SK-N-SH treated with all-trans-retinoic acid at 6 μM for 48 hours (cell line): ENCODE measurements around the gene DET1.

Experiments
- ATAC-seq: fragments of 200-7000 bp; cut with Tn5 transposase; 3 replicates; pipeline ENCODE4 v1.9.1; 2020; ENCODE audit warnings: mild to moderate bottlenecking, moderate library complexity
- ARNTL ChIP-seq: fragments of 450-650 bp; formaldehyde crosslinking; IDR thresholded peaks from 2 replicates; pipeline ENCODE4 v1.5.0; 2020; ENCODE audit warnings: low read depth, mild to moderate bottlenecking, moderate library complexity, borderline replicate concordance
- CSDC2 ChIP-seq: fragments of 250-450 bp; sonication (Bioruptor Pico); IDR thresholded peaks from 2 replicates; pipeline ENCODE4 v1.5.0; 2020; ENCODE audit warnings: mild to moderate bottlenecking, moderate library complexity
- ESRRG ChIP-seq: fragments of 250-450 bp; sonication (Bioruptor Pico); IDR thresholded peaks from 2 replicates; pipeline ENCODE4 v1.6.1; 2021; ENCODE audit warnings: mild to moderate bottlenecking
- GLIS3 ChIP-seq: fragments of 250-450 bp; sonication (Bioruptor Pico); IDR thresholded peaks from 2 replicates; pipeline ENCODE4 v1.5.0; 2020; ENCODE audit warnings: mild to moderate bottlenecking, moderate library complexity
- ISL1 ChIP-seq: fragments of 250-450 bp; sonication (Bioruptor Pico); IDR thresholded peaks from 2 replicates; pipeline ENCODE4 v2.1.2; 2022; ENCODE audit warnings: mild to moderate bottlenecking, moderate library complexity
- OSR1 ChIP-seq: fragments of 250-450 bp; sonication (Bioruptor Pico); IDR thresholded peaks from 2 replicates; pipeline ENCODE4 v1.8.0; 2022; ENCODE audit warnings: moderate library complexity, mild to moderate bottlenecking, inconsistent platforms
- RARB ChIP-seq: fragments of 250-450 bp; sonication (Bioruptor Pico); IDR thresholded peaks from 2 replicates; pipeline ENCODE4 v1.8.0; 2021; ENCODE audit warnings: mild to moderate bottlenecking, moderate library complexity
- SNAI2 ChIP-seq: fragments of 250-450 bp; sonication (Bioruptor Pico); IDR thresholded peaks from 2 replicates; pipeline ENCODE4 v1.5.0; 2020; ENCODE audit warnings: mild to moderate bottlenecking, moderate library complexity
- ZC3H10 ChIP-seq: fragments of 250-450 bp; sonication (Bioruptor Pico); IDR thresholded peaks from 2 replicates; pipeline ENCODE4 v1.5.1; 2021; ENCODE audit warnings: mild to moderate bottlenecking, moderate library complexity
- ZFP3 ChIP-seq: fragments of 250-450 bp; sonication (Bioruptor Pico); IDR thresholded peaks from 2 replicates; pipeline ENCODE4 v1.5.0; 2020; ENCODE audit warnings: mild to moderate bottlenecking, moderate library complexity
- ZFP30 ChIP-seq: fragments of 450-650 bp; formaldehyde crosslinking; IDR thresholded peaks from 2 replicates; pipeline ENCODE4 v1.5.0; 2022; ENCODE audit warnings: mild to moderate bottlenecking, moderate library complexity
- ZNF565 ChIP-seq: fragments of 450-650 bp; formaldehyde crosslinking; conservative IDR thresholded peaks from 2 replicates; pipeline ENCODE4 v1.5.0; 2020; ENCODE audit warnings: low read depth, mild to moderate bottlenecking, moderate library complexity
- ZNF70 ChIP-seq: fragments of 450-650 bp; formaldehyde crosslinking; IDR thresholded peaks from 2 replicates; pipeline ENCODE4 v1.5.0; 2020; ENCODE audit warnings: mild to moderate bottlenecking, moderate library complexity
- ZNF8 ChIP-seq: fragments of 450-650 bp; formaldehyde crosslinking; IDR thresholded peaks from 2 replicates; pipeline ENCODE4 v1.5.0; 2020; ENCODE audit warnings: mild to moderate bottlenecking, moderate library complexity
- TF ChIP-seq, protein P1 (sequence below): fragments of 250-450 bp; sonication (Bioruptor Pico); IDR thresholded peaks from 2 replicates; pipeline ENCODE4 v1.5.0; 2020; ENCODE audit warnings: mild to moderate bottlenecking, moderate library complexity
- TF ChIP-seq, protein P2 (sequence below): fragments of 250-450 bp; sonication (Bioruptor Pico); IDR thresholded peaks from 2 replicates; pipeline ENCODE4 v1.8.0; 2021; ENCODE audit warnings: low read depth, mild to moderate bottlenecking, moderate library complexity, borderline replicate concordance
- TF ChIP-seq, protein P3 (sequence below): fragments of 250-450 bp; sonication (Bioruptor Pico); IDR thresholded peaks from 2 replicates; pipeline ENCODE4 v1.8.0; 2020; ENCODE audit warnings: mild to moderate bottlenecking, moderate library complexity, borderline replicate concordance
- TF ChIP-seq, protein P4 (sequence below): fragments of 250-450 bp; sonication (Bioruptor Pico); IDR thresholded peaks from 2 replicates; pipeline ENCODE4 v1.5.1; 2021; ENCODE audit warnings: mild to moderate bottlenecking, moderate library complexity
- TF ChIP-seq, protein P5 (sequence below): fragments of 250-450 bp; sonication (Bioruptor Pico); IDR thresholded peaks from 2 replicates; pipeline ENCODE4 v1.5.1; 2020; ENCODE audit warnings: low read depth, mild to moderate bottlenecking, moderate library complexity

DET1 gene

DNA sequence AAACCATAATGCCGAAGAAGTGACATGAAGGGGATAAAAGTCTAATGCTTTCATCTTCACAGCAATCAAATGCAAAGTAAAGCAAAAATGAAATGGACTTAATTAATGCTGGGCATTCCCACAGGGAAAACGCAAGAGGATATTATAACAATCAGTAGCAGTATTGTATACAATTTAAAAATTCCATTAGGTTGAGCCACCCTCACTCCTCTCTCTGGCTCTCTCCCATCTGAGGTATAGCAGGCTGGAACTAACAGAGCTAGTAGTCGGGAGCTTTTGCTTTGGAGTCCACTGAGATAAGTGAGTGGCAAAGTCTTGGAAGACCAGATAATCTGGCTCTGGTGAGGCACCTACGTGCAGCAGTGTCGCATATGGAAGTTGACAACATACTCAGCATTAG, 33.9 kb downstream of the DET1 start:
- TF ChIP-seq, protein P1, sequence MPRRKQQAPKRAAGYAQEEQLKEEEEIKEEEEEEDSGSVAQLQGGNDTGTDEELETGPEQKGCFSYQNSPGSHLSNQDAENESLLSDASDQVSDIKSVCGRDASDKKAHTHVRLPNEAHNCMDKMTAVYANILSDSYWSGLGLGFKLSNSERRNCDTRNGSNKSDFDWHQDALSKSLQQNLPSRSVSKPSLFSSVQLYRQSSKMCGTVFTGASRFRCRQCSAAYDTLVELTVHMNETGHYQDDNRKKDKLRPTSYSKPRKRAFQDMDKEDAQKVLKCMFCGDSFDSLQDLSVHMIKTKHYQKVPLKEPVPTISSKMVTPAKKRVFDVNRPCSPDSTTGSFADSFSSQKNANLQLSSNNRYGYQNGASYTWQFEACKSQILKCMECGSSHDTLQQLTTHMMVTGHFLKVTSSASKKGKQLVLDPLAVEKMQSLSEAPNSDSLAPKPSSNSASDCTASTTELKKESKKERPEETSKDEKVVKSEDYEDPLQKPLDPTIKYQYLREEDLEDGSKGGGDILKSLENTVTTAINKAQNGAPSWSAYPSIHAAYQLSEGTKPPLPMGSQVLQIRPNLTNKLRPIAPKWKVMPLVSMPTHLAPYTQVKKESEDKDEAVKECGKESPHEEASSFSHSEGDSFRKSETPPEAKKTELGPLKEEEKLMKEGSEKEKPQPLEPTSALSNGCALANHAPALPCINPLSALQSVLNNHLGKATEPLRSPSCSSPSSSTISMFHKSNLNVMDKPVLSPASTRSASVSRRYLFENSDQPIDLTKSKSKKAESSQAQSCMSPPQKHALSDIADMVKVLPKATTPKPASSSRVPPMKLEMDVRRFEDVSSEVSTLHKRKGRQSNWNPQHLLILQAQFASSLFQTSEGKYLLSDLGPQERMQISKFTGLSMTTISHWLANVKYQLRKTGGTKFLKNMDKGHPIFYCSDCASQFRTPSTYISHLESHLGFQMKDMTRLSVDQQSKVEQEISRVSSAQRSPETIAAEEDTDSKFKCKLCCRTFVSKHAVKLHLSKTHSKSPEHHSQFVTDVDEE, result no peak
- TF ChIP-seq RARB, result no peak
- no peak for TF ChIP-seq OSR1 (CRISPR knock-in tag)
- TF ChIP-seq, protein P2, sequence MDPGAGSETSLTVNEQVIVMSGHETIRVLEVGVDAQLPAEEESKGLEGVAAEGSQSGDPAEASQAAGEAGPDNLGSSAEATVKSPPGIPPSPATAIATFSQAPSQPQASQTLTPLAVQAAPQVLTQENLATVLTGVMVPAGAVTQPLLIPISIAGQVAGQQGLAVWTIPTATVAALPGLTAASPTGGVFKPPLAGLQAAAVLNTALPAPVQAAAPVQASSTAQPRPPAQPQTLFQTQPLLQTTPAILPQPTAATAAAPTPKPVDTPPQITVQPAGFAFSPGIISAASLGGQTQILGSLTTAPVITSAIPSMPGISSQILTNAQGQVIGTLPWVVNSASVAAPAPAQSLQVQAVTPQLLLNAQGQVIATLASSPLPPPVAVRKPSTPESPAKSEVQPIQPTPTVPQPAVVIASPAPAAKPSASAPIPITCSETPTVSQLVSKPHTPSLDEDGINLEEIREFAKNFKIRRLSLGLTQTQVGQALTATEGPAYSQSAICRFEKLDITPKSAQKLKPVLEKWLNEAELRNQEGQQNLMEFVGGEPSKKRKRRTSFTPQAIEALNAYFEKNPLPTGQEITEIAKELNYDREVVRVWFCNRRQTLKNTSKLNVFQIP, result no peak
- no peak for TF ChIP-seq SNAI2 (CRISPR knock-in tag)
- TF ChIP-seq ZFP3 (CRISPR knock-in tag), result no peak
- TF ChIP-seq, protein P3, sequence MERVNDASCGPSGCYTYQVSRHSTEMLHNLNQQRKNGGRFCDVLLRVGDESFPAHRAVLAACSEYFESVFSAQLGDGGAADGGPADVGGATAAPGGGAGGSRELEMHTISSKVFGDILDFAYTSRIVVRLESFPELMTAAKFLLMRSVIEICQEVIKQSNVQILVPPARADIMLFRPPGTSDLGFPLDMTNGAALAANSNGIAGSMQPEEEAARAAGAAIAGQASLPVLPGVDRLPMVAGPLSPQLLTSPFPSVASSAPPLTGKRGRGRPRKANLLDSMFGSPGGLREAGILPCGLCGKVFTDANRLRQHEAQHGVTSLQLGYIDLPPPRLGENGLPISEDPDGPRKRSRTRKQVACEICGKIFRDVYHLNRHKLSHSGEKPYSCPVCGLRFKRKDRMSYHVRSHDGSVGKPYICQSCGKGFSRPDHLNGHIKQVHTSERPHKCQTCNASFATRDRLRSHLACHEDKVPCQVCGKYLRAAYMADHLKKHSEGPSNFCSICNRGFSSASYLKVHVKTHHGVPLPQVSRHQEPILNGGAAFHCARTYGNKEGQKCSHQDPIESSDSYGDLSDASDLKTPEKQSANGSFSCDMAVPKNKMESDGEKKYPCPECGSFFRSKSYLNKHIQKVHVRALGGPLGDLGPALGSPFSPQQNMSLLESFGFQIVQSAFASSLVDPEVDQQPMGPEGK (CRISPR knock-in tag), result no peak
- TF ChIP-seq, protein P4, sequence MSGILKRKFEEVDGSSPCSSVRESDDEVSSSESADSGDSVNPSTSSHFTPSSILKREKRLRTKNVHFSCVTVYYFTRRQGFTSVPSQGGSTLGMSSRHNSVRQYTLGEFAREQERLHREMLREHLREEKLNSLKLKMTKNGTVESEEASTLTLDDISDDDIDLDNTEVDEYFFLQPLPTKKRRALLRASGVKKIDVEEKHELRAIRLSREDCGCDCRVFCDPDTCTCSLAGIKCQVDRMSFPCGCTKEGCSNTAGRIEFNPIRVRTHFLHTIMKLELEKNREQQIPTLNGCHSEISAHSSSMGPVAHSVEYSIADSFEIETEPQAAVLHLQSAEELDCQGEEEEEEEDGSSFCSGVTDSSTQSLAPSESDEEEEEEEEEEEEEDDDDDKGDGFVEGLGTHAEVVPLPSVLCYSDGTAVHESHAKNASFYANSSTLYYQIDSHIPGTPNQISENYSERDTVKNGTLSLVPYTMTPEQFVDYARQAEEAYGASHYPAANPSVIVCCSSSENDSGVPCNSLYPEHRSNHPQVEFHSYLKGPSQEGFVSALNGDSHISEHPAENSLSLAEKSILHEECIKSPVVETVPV (CRISPR knock-in tag), result no peak
- TF ChIP-seq CSDC2 (CRISPR knock-in tag), result no peak
- TF ChIP-seq, protein P5, sequence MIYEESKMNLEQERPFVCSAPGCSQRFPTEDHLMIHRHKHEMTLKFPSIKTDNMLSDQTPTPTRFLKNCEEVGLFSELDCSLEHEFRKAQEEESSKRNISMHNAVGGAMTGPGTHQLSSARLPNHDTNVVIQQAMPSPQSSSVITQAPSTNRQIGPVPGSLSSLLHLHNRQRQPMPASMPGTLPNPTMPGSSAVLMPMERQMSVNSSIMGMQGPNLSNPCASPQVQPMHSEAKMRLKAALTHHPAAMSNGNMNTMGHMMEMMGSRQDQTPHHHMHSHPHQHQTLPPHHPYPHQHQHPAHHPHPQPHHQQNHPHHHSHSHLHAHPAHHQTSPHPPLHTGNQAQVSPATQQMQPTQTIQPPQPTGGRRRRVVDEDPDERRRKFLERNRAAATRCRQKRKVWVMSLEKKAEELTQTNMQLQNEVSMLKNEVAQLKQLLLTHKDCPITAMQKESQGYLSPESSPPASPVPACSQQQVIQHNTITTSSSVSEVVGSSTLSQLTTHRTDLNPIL (CRISPR knock-in tag), result no peak
- no peak for TF ChIP-seq ZNF8 (CRISPR knock-in tag)
- TF ChIP-seq ARNTL, result no peak
- no peak for TF ChIP-seq GLIS3
- no peak for TF ChIP-seq ISL1 (CRISPR knock-in tag)
- no peak for ATAC-seq

DNA sequence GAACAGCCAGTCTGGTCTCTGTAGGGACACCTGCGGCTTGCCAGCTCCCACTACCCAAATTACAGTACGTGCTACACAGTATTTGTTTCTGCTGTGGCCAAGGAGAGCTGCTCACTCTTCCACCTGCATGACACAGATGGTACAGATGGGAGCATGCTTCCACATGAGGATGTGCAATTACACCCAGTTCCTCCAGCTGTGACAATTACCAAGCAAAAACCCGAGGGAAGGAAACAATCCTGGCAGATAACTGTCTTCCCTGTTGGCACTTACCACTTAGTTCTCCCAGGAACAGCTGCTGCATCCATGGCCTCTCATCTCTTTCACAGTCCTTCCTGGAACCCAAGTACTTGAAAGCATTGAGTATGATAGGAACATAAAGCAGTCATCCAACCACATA, 34.4 kb downstream of the DET1 start:
- no peak for ATAC-seq
- TF ChIP-seq SNAI2 (CRISPR knock-in tag) (no peak), GLIS3 (no peak), ZNF70 (CRISPR knock-in tag) (no peak)

DNA sequence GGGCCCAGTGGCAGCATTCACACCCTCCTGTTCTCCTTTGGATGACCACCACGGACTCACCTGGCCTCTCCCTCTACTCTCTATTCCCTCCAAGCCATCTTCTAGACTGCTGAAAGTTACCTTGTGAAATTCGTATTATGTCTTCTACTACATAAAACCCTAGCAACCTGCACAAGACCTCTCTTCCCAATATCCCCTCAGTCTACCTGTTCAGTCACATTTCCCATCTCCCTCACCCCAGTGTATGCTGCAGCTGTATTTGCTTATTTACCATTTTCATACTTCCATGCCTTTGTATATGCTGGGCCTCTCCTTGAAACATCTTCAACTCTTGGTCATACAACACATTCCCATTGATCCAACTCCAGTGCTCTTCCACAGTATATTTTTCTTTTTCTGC, 35.3 kb downstream of the DET1 start:
- TF ChIP-seq ESRRG (no peak), ZNF565 (CRISPR knock-in tag) (no peak), ISL1 (CRISPR knock-in tag) (no peak), ZFP30 (CRISPR knock-in tag) (no peak), OSR1 (CRISPR knock-in tag) (no peak), ZC3H10 (CRISPR knock-in tag) (no peak), ZNF70 (CRISPR knock-in tag) (no peak)
- TF ChIP-seq, protein P1, result no peak
- TF ChIP-seq, protein P4 (CRISPR knock-in tag), result no peak
- TF ChIP-seq, protein P5 (CRISPR knock-in tag), result no peak
- TF ChIP-seq, all 23 proteins: peak for 0
- ATAC-seq, result no peak
